H1 (cell line): Measurements from ENCODE around the gene KRTAP5-6. TPM values are rescaled to one million over a fixed set of nuclear protein-coding genes. Genes with fewer than 3 reads are reported as not detected.

ENCODE experiments used
- CTCF ChIA-PET: fragments of 300-600 bp; sonication (Branson Sonifier 250); formaldehyde crosslinking; loops from one replicate; lab custom pipeline; 2021; ENCODE audit not compliant: partially characterized antibody; lab: Charles Lee
- POLR2A ChIA-PET: fragments of 300-600 bp; sonication (Branson Sonifier 250); formaldehyde crosslinking; loops from one replicate; lab custom pipeline; 2021; ENCODE audit warnings: inconsistent platforms; ENCODE audit not compliant: partially characterized antibody; lab: Charles Lee
- DNase-seq, 2 experiments: peaks; one replicate each; pipeline versions ENCODE4 v3.0.0 to v3.0.0-alpha.2; 2010 to 2022; ENCODE audit warnings: low spot score in 2 of 2, low read depth in 1 of 2, mixed read lengths in 1 of 2
- FAIRE-seq: peaks from 2 replicates; lab custom pipeline; 2011; peaks lifted over from hg19 to GRCh38; lab: Jason Lieb, UNC
- H2AFZ ChIP-seq: 2 replicates; pipeline ENCODE4 v1.8.1; 2012; ENCODE audit warnings: low read length, inconsistent platforms
- H2AK5ac ChIP-seq: 2 replicates; pipeline ENCODE4 v1.6.1; 2013; ENCODE audit warnings: low read depth, low read length
- H2BK120ac ChIP-seq: replicated peaks from 2 replicates; pipeline ENCODE3; 2013; ENCODE audit warnings: low read depth, low read length, inconsistent platforms
- H2BK12ac ChIP-seq: 2 replicates; pipeline ENCODE4 v1.6.1; 2013; ENCODE audit warnings: low read depth, low read length
- H2BK15ac ChIP-seq: 2 replicates; pipeline ENCODE4 v1.6.1; 2013; ENCODE audit warnings: low read length
- H2BK20ac ChIP-seq: 2 replicates; pipeline ENCODE4 v1.6.1; 2013; ENCODE audit warnings: low read length
- H2BK5ac ChIP-seq: 2 replicates; pipeline ENCODE4 v1.6.1; 2013; ENCODE audit warnings: low read depth, low read length
- H3K14ac ChIP-seq: 2 replicates; pipeline ENCODE4 v1.6.1; 2013; ENCODE audit warnings: inconsistent platforms; ENCODE audit not compliant: insufficient read length
- H3K18ac ChIP-seq: 2 replicates; pipeline ENCODE4 v1.6.1; 2013; ENCODE audit warnings: low read length; ENCODE audit errors: extremely low read depth
- H3K23ac ChIP-seq: 2 replicates; pipeline ENCODE4 v1.6.1; 2013; ENCODE audit warnings: inconsistent platforms; ENCODE audit not compliant: insufficient read length
- H3K23me2 ChIP-seq: 2 replicates; pipeline ENCODE4 v1.6.1; 2013; ENCODE audit warnings: low read depth, low read length
- H3K27ac ChIP-seq: 2 replicates; pipeline ENCODE4 v1.6.1; 2011; ENCODE audit warnings: low read depth, low read length, inconsistent platforms
- H3K27me3 ChIP-seq, 4 experiments: replicated peaks in 1 of 4; 1 replicate in 1 of 4; 2 replicates in 3 of 4; pipeline versions ENCODE4 v1.6.1 to v1.8.1; 2011 to 2013; ENCODE audit warnings: low read length in 3 of 4, mild to moderate bottlenecking in 3 of 4, inconsistent platforms in 2 of 4, mixed read lengths in 2 of 4, moderate library complexity in 1 of 4; ENCODE audit not compliant: control insufficient read depth in 3 of 4, insufficient read depth in 3 of 4; ENCODE audit errors: extremely low read depth in 1 of 4
- H3K36me3 ChIP-seq, 4 experiments: 2 replicates each; pipeline versions ENCODE4 v1.6.1 to v1.8.1; 2011 to 2013; ENCODE audit warnings: mild to moderate bottlenecking in 4 of 4, low read length in 3 of 4, moderate library complexity in 2 of 4, control low read depth in 1 of 4, inconsistent platforms in 1 of 4; ENCODE audit not compliant: insufficient read depth in 4 of 4, control insufficient read depth in 2 of 4
- H3K4ac ChIP-seq: replicated peaks from 2 replicates; pipeline ENCODE3; 2013; ENCODE audit warnings: low read length, low read depth, mixed read lengths, inconsistent platforms; ENCODE audit not compliant: insufficient read length
- H3K4me1 ChIP-seq, 4 experiments: replicated peaks in 1 of 4; 1 replicate in 1 of 4; 2 replicates in 3 of 4; pipeline versions ENCODE4 v1.6.1 to v1.8.1; 2011 to 2013; ENCODE audit warnings: low read length in 3 of 4, inconsistent platforms in 2 of 4, mixed read lengths in 1 of 4; ENCODE audit not compliant: insufficient read depth in 4 of 4, control insufficient read depth in 3 of 4
- H3K4me2 ChIP-seq, 2 experiments: 2 replicates each; pipeline versions ENCODE4 v1.6.1 to v1.8.1; 2011 to 2013; ENCODE audit warnings: low read depth in 2 of 2, low read length in 2 of 2, control low read depth in 1 of 2, inconsistent platforms in 1 of 2, mild to moderate bottlenecking in 1 of 2; ENCODE audit not compliant: insufficient read depth in 1 of 2
- H3K4me3 ChIP-seq, 4 experiments: fragments of 200-600, 300-600 bp in 1 of 4; sonication (generic), shearing (Covaris generic), sonication (Bioruptor Twin) in 1 of 4; 2 replicates each; pipeline versions ENCODE4 v1.5.1 to v1.8.1; 2011 to 2016; ENCODE audit warnings: low read length in 4 of 4, low read depth in 3 of 4, control low read depth in 2 of 4, inconsistent platforms in 2 of 4, mild to moderate bottlenecking in 2 of 4, mixed read lengths in 1 of 4, moderate library complexity in 1 of 4; ENCODE audit not compliant: insufficient read depth in 2 of 4; ENCODE audit errors: extremely low read depth in 1 of 4
- H3K56ac ChIP-seq: replicated peaks from 2 replicates; pipeline ENCODE3; 2013; ENCODE audit warnings: low read depth, mild to moderate bottlenecking, mixed read lengths, low read length, inconsistent platforms; ENCODE audit not compliant: insufficient read length
- H3K79me1 ChIP-seq: 2 replicates; pipeline ENCODE4 v1.6.1; 2013; ENCODE audit warnings: low read depth, low read length, control low read depth
- H3K79me2 ChIP-seq, 2 experiments: 2 replicates each; pipeline versions ENCODE4 v1.6.1 to v1.8.1; 2012 to 2013; ENCODE audit warnings: low read length in 2 of 2, mild to moderate bottlenecking in 2 of 2, inconsistent platforms in 1 of 2; ENCODE audit not compliant: insufficient read depth in 2 of 2, control insufficient read depth in 1 of 2
- H3K9ac ChIP-seq, 4 experiments: replicated peaks in 1 of 4; 1 replicate in 1 of 4; 2 replicates in 3 of 4; pipeline versions ENCODE4 v1.6.1 to v1.8.1; 2011 to 2013; ENCODE audit warnings: low read depth in 3 of 4, low read length in 3 of 4, control low read depth in 2 of 4, mild to moderate bottlenecking in 2 of 4, moderate library complexity in 2 of 4, inconsistent platforms in 1 of 4; ENCODE audit errors: extremely low read depth in 1 of 4
- H3K9me3 ChIP-seq, 2 experiments: 2 replicates each; pipeline versions ENCODE4 v1.6.1 to v1.8.1; 2012 to 2013; ENCODE audit warnings: mild to moderate bottlenecking in 2 of 2, moderate library complexity in 2 of 2, control low read depth in 1 of 2, inconsistent platforms in 1 of 2, low read depth in 1 of 2, low read length in 1 of 2, mixed read lengths in 1 of 2; ENCODE audit not compliant: insufficient read depth in 2 of 2
- H4K20me1 ChIP-seq, 2 experiments: replicated peaks in 1 of 2; 2 replicates each; pipeline versions ENCODE3 to v1.8.1; 2011 to 2013; ENCODE audit warnings: inconsistent platforms in 2 of 2, low read length in 2 of 2, mild to moderate bottlenecking in 1 of 2; ENCODE audit not compliant: insufficient read depth in 2 of 2, control insufficient read depth in 1 of 2
- H4K5ac ChIP-seq: 2 replicates; pipeline ENCODE4 v1.6.1; 2013; ENCODE audit warnings: low read length, low read depth, mixed read lengths, inconsistent platforms; ENCODE audit not compliant: insufficient read length
- H4K8ac ChIP-seq: 2 replicates; pipeline ENCODE4 v1.8.0; 2013; ENCODE audit warnings: mild to moderate bottlenecking, moderate library complexity, low read length, inconsistent platforms; ENCODE audit not compliant: insufficient read depth; ENCODE audit errors: extremely low read depth
- H4K91ac ChIP-seq: replicated peaks from 2 replicates; pipeline ENCODE3; 2013; ENCODE audit warnings: low read length, mixed read lengths, inconsistent platforms; ENCODE audit not compliant: insufficient read length
- BCL11A ChIP-seq, 2 experiments: IDR thresholded peaks; one replicate each; pipeline ENCODE4 v1.6.1; 2011; ENCODE audit warnings: low read depth in 2 of 2, low read length in 2 of 2, mild to moderate bottlenecking in 2 of 2
- CREB1 ChIP-seq: IDR thresholded peaks from 2 replicates; pipeline ENCODE4 v1.6.1; 2012; ENCODE audit warnings: inconsistent platforms
- GTF2F1 ChIP-seq: IDR thresholded peaks from 2 replicates; pipeline ENCODE4 v1.6.1; 2012; ENCODE audit warnings: low read depth, low read length, improper control_type of control experiment, borderline replicate concordance
- KDM1A ChIP-seq: fragments of 200-600, 300-600 bp; sonication (generic); IDR thresholded peaks from 2 replicates; pipeline ENCODE4 v1.7.1; 2016; ENCODE audit warnings: mild to moderate bottlenecking, low read length, borderline replicate concordance
- MAX ChIP-seq: IDR thresholded peaks from 2 replicates; pipeline ENCODE4 v1.6.1; 2012; ENCODE audit warnings: inconsistent platforms
- PHF8 ChIP-seq: fragments of 200-600 bp; sonication (generic); conservative IDR thresholded peaks from 2 replicates; pipeline ENCODE4 v1.7.1; 2012; ENCODE audit warnings: low read depth, mild to moderate bottlenecking, inconsistent platforms, low read length, moderate library complexity
- RAD21 ChIP-seq, 2 experiments: IDR thresholded peaks in 1 of 2; conservative IDR thresholded peaks in 1 of 2; 2 replicates each; pipeline ENCODE4 v1.6.1; 2011; ENCODE audit warnings: low read depth in 2 of 2, low read length in 2 of 2, improper control_type of control experiment in 1 of 2, inconsistent platforms in 1 of 2, mild to moderate bottlenecking in 1 of 2, moderate library complexity in 1 of 2
- SAP30 ChIP-seq: fragments of 300-600 bp; sonication (generic); IDR thresholded peaks from 2 replicates; pipeline ENCODE4 v1.7.1; 2012; ENCODE audit warnings: low read length, moderate library complexity, mild to moderate bottlenecking, inconsistent platforms; ENCODE audit not compliant: insufficient read depth, insufficient replicate concordance
- SIN3A ChIP-seq, 2 experiments: IDR thresholded peaks in 1 of 2; conservative IDR thresholded peaks in 1 of 2; 2 replicates each; pipeline ENCODE4 v1.6.1; 2011 to 2012; ENCODE audit warnings: low read length in 2 of 2, improper control_type of control experiment in 1 of 2, low read depth in 1 of 2, mild to moderate bottlenecking in 1 of 2
- SIX5 ChIP-seq: IDR thresholded peaks from 2 replicates; pipeline ENCODE4 v1.6.1; 2011; ENCODE audit warnings: mild to moderate bottlenecking, low read depth, low read length
- SP1 ChIP-seq: IDR thresholded peaks from 2 replicates; pipeline ENCODE4 v1.6.1; 2011; ENCODE audit warnings: low read depth, low read length
- SP4 ChIP-seq: IDR thresholded peaks from 2 replicates; pipeline ENCODE4 v1.6.1; 2012; ENCODE audit warnings: low read length, inconsistent platforms
- TAF1 ChIP-seq: IDR thresholded peaks from 2 replicates; pipeline ENCODE4 v1.6.1; 2011; ENCODE audit warnings: mild to moderate bottlenecking, low read depth, low read length
- ZNF274 ChIP-seq: IDR thresholded peaks from 2 replicates; pipeline ENCODE4 v1.7.0; 2012; ENCODE audit warnings: low read length, borderline replicate concordance; ENCODE audit errors: extremely low read depth
- WGBS, 2 experiments: shearing (Covaris generic) in 1 of 2; methylation state at CpG; one replicate each; pipeline versions ENCODE4 v1.1.6 to v1.1.7; 2013 to 2015; ENCODE audit warnings: low lambda C conversion rate in 2 of 2, mixed read lengths in 2 of 2, inconsistent platforms in 1 of 2, low coverage in 1 of 2, missing lambda C conversion rate in 1 of 2; ENCODE audit not compliant: insufficient replicate concordance in 2 of 2, insufficient coverage in 1 of 2, insufficient read length in 1 of 2; ENCODE audit errors: extremely low coverage in 1 of 2, missing lambda C conversion rate in 1 of 2; 5-methylcytosine and 5-hydroxymethylcytosine counted together
- polyA plus RNA-seq, 7 experiments: library from polyadenylated mRNA; depleted of rRNA in 3 of 7; stranded (reverse) in 5 of 7; unstranded in 2 of 7; fragments of >200 nt in 5 of 7; fragments of 200-250 nt in 2 of 7; gene quantifications; 1 replicate in 5 of 7; 2 replicates in 1 of 7; 4 replicates in 1 of 7; pipeline versions ENCODE4 v1.2.1 to v1.2.3, GENCODE V29; 2011 to 2013; ENCODE audit warnings: missing spikeins in 2 of 7, mixed read lengths in 2 of 7
- total RNA-seq: library from RNA; stranded (reverse); fragmentation: NEBNext Ultra II Directional; extraction: Animal tissue kit (Norgen Biotek cat#: 25700); gene quantifications from 2 replicates; pipeline ENCODE4 v1.2.1, GENCODE V29; 2021

KRTAP5-6 gene
- total and polyA plus RNA-seq, 2 of the 8 experiments (the other 6 are each of a cell fraction or from before 2014, with no cell fraction given) = not detected

DNA sequence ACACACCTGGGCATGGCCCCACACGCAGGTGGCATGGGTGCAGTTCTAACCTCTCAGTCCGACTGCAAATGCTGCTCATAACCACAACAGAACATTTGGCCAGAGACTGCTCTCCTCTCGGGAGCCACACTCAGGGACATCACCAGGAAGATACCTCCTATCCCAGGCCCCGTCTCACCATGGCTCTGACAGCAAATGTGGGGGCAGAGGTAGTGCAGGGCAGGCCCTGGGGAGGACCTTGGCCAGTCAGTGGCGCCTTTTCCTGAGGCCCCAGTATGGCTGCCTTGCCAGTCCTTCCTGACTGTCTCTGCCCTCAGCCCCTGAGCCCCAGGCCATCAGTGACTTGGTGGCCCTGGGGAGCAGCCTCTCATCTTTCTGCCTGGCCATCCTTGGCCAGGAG is 2.8 kb downstream of the KRTAP5-6 start:
- no peak overlapping the region for H2AFZ ChIP-seq
- WGBS, 2 experiments = 80% methylated on average over 5 of the region's 5 CpGs; no CpG with 5 or more reads in 1 of the 2 experiments
- H4K91ac ChIP-seq = no peak overlapping the region
- H3K4me1 ChIP-seq = peaks cover 0 to 5% (median 3%) of the 10 kb centered on the region in 4 experiments; a peak in 2 of 7 replicates
- H2BK120ac ChIP-seq = no peak overlapping the region
- no peaks in the 10 kb centered on the region for H3K23me2 ChIP-seq
- no peak overlapping the region for H2BK5ac ChIP-seq
- no peaks in the 10 kb centered on the region for H3K79me1 ChIP-seq
- POLR2A ChIA-PET = no interaction called here
- no peak overlapping the region for H3K18ac ChIP-seq
- H2BK15ac ChIP-seq = no peak overlapping the region
- peaks cover 0 to 2% (median 0%) of the 10 kb centered on the region in 4 experiments; a peak in 3 of 7 replicates for H3K27me3 ChIP-seq
- H4K8ac ChIP-seq = no peak overlapping the region; the same call in 1 of the 2 replicates
- H3K9ac ChIP-seq = no peak overlapping the region
- CTCF ChIA-PET = interaction anchor here (0.6 to 2.2 kb wide), 8 partner anchors 108 to 451 kb away, joined by 3 to 13 read pairs (median 4); no protein-coding TSS in a partner anchor
- H3K23ac ChIP-seq = no peak overlapping the region
- H4K20me1 ChIP-seq = no peaks in the 10 kb centered on the region
- no peak overlapping the region for H4K5ac ChIP-seq
- no peak overlapping the region for H3K4me2 ChIP-seq
- no peak overlapping the region for H2BK12ac ChIP-seq
- H3K14ac ChIP-seq = no peak overlapping the region
- no peaks in the 10 kb centered on the region for H3K36me3 ChIP-seq
- H2BK20ac ChIP-seq = no peak overlapping the region
- DNase-seq (no peak), FAIRE-seq (no peak)
- H3K9me3 ChIP-seq = no peaks in the 10 kb centered on the region
- H3K27ac ChIP-seq = no peak overlapping the region
- no peak overlapping the region for H3K56ac ChIP-seq
- no peak overlapping the region for H3K4me3 ChIP-seq
- no peak overlapping the region for H3K4ac ChIP-seq
- no peaks in the 10 kb centered on the region for H3K79me2 ChIP-seq
- H2AK5ac ChIP-seq = no peak overlapping the region
- TF ChIP-seq BCL11A (IDR thresholded peaks at IDR 0.05; ENCODE audit: low read depth in 2 of 2, low read length in 2 of 2) (no peak), GTF2F1 (no peak), SP1 (no peak), SAP30 (no peak), MAX (no peak), RAD21 (IDR thresholded peaks at IDR 0.05 in 1 of 2, conservative IDR thresholded peaks at IDR 0.05 in 1 of 2; ENCODE audit: low read depth in 2 of 2, low read length in 2 of 2) (no peak), SP4 (no peak), TAF1 (no peak), SIN3A (conservative IDR thresholded peaks at IDR 0.05 in 1 of 2, IDR thresholded peaks at IDR 0.05 in 1 of 2; ENCODE audit: low read depth in 1 of 2, low read length in 2 of 2) (no peak), ZNF274 (no peak), CREB1 (no peak), SIX5 (no peak), PHF8 (no peak), KDM1A (no peak)
